ENCODE results near the gene PTPRD. TPM values are rescaled to one million over a fixed set of nuclear protein-coding genes. Genes with fewer than 3 reads are reported as not detected.

Gene PTPRD
- total and polyA plus RNA-seq, 2 donors (not counting 1 experiment from before 2014, with no cell fraction given): not detected

GRCh38 chr9:8904771-8905515 lies 1707.9 kb downstream of the PTPRD start:
- no peak overlapping the region for H3K4me2 ChIP-seq (replicated peaks; ENCODE audit: low read depth, low read length, poor library complexity, severe bottlenecking)
- H3K79me2 ChIP-seq (ENCODE audit: control insufficient read depth, insufficient read depth, low read length): no peaks in the 10 kb centered on the region
- H3K27ac ChIP-seq (ENCODE audit: low read length in 2 of 2): no peak overlapping the region
- Mint-ChIP-seq H3K27ac (no peak overlapping the region), H3K4me3 (no peak overlapping the region), H3K27me3 (no peaks in the 10 kb centered on the region), H3K4me1 (no peaks in the 10 kb centered on the region), H3K9me3 (ENCODE audit: insufficient read depth) (no peaks in the 10 kb centered on the region)
- intact Hi-C loops (cut with micrococcal nuclease): no loop called here
- WGBS (ENCODE audit: insufficient coverage): 100% methylated on average over 4 of the region's 8 CpGs
- ATAC-seq (ENCODE audit: low read depth) (no peak), DNase-seq (no peak)
- H3K9me3 ChIP-seq (ENCODE audit: control extremely low read depth in 1 of 3, control insufficient read depth in 2 of 3, insufficient read depth in 1 of 3, low read length in 2 of 3): no peaks in the 10 kb centered on the region
- no peak overlapping the region for H2AFZ ChIP-seq (ENCODE audit: insufficient read depth, low read depth, low read length, poor library complexity, severe bottlenecking)
- CTCF ChIA-PET: interaction anchor here (1.1 kb wide), 1 partner anchor 9 kb away, joined by 3 read pairs; no protein-coding TSS in a partner anchor
- no peaks in the 10 kb centered on the region for H3K36me3 ChIP-seq (replicated peaks in 1 of 2; ENCODE audit: control extremely low read depth in 1 of 2, control insufficient read depth in 1 of 2, extremely low read depth in 1 of 2, insufficient read depth in 2 of 2, low read length in 1 of 2)
- H3K9ac ChIP-seq (ENCODE audit: low read length): no peak overlapping the region
- POLR2A ChIA-PET: no interaction called here
- H3K4me3 ChIP-seq (ENCODE audit: control extremely low read depth in 1 of 5, extremely low read depth in 1 of 5, insufficient read depth in 1 of 5, low read depth in 2 of 5, low read length in 4 of 5): no peak overlapping the region
- H3K27me3 ChIP-seq (replicated peaks in 1 of 4; ENCODE audit: control extremely low read depth in 1 of 4, control insufficient read depth in 3 of 4, insufficient read depth in 4 of 4, low read length in 3 of 4): no peaks in the 10 kb centered on the region
- no peaks in the 10 kb centered on the region for H4K20me1 ChIP-seq (ENCODE audit: control insufficient read depth, insufficient read depth, low read length, poor library complexity, severe bottlenecking)
- TF ChIP-seq CTCF (IDR thresholded peaks at IDR 0.05): no peak
- H3K4me1 ChIP-seq (ENCODE audit: control insufficient read depth in 2 of 2, insufficient read depth in 2 of 2, low read length in 2 of 2): no peaks in the 10 kb centered on the region

- Histone ChIP-seq H3K9me3 (ENCODE audit: control extremely low read depth in 1 of 3, control insufficient read depth in 2 of 3, insufficient read depth in 1 of 3, low read length in 2 of 3) (no peaks in the 10 kb centered on the region), H3K4me2 (replicated peaks; ENCODE audit: low read depth, low read length, poor library complexity, severe bottlenecking) (no peak overlapping the region), H3K27me3 (replicated peaks in 1 of 4; ENCODE audit: control extremely low read depth in 1 of 4, control insufficient read depth in 3 of 4, insufficient read depth in 4 of 4, low read length in 3 of 4) (no peaks in the 10 kb centered on the region), H3K36me3 (replicated peaks in 1 of 2; ENCODE audit: control extremely low read depth in 1 of 2, control insufficient read depth in 1 of 2, extremely low read depth in 1 of 2, insufficient read depth in 2 of 2, low read length in 1 of 2) (no peaks in the 10 kb centered on the region), H3K79me2 (ENCODE audit: control insufficient read depth, insufficient read depth, low read length) (no peaks in the 10 kb centered on the region), H3K4me1 (ENCODE audit: control insufficient read depth in 2 of 2, insufficient read depth in 2 of 2, low read length in 2 of 2) (no peaks in the 10 kb centered on the region), H2AFZ (ENCODE audit: insufficient read depth, low read depth, low read length, poor library complexity, severe bottlenecking) (no peak overlapping the region), H4K20me1 (ENCODE audit: control insufficient read depth, insufficient read depth, low read length, poor library complexity, severe bottlenecking) (no peaks in the 10 kb centered on the region), H3K27ac (ENCODE audit: low read length in 2 of 2) (no peak overlapping the region), H3K9ac (ENCODE audit: low read length) (no peak overlapping the region), H3K4me3 (ENCODE audit: control extremely low read depth in 1 of 5, extremely low read depth in 1 of 5, insufficient read depth in 1 of 5, low read depth in 2 of 5, low read length in 4 of 5) (no peak overlapping the region)
- ChIA-PET POLR2A (no interaction called here), CTCF (no interaction called here)
- no peaks in the 10 kb centered on the region for H3K27me3 Mint-ChIP-seq
- ATAC-seq (ENCODE audit: low read depth): no peak
- no peak overlapping the region for H3K4me3 Mint-ChIP-seq
- no CpG with 5 or more reads among the region's 5 CpGs for WGBS (ENCODE audit: insufficient coverage)
- no peaks in the 10 kb centered on the region for H3K4me1 Mint-ChIP-seq
- no peak overlapping the region for H3K27ac Mint-ChIP-seq
- TF ChIP-seq CTCF (IDR thresholded peaks at IDR 0.05) (no peak), EZH2 (IDR thresholded peaks at IDR 0.05; ENCODE audit: borderline replicate concordance, insufficient read depth, low read depth, low read length, poor library complexity, severe bottlenecking) (no peak)
- DNase-seq: no peak
- H3K9me3 Mint-ChIP-seq (ENCODE audit: insufficient read depth): no peaks in the 10 kb centered on the region
- intact Hi-C loops (cut with micrococcal nuclease): no loop called here
These were observed 1709.7 kb downstream of the PTPRD start for GRCh38 chr9:8903077-8903476.

Data from B cell (primary cell).